C4-2B (cell line): Measurements from ENCODE around the gene NCEH1.

Experiments
- CTCF ChIP-seq: fragments of 450-650 bp; conservative IDR thresholded peaks from 2 replicates; pipeline ENCODE4 v1.5.1; 2017; ENCODE audit warnings: mild to moderate bottlenecking
- ZFX ChIP-seq: fragments of 450-650 bp; IDR thresholded peaks from 2 replicates; pipeline ENCODE4 v1.6.1; 2017

- no peak for TF ChIP-seq CTCF
- TF ChIP-seq ZFX: no peak
Observed at GRCh38 chr3:172649987-172650386, 60.9 kb downstream of the NCEH1 start.
